ENCODE results near the gene MITF.

DNA sequence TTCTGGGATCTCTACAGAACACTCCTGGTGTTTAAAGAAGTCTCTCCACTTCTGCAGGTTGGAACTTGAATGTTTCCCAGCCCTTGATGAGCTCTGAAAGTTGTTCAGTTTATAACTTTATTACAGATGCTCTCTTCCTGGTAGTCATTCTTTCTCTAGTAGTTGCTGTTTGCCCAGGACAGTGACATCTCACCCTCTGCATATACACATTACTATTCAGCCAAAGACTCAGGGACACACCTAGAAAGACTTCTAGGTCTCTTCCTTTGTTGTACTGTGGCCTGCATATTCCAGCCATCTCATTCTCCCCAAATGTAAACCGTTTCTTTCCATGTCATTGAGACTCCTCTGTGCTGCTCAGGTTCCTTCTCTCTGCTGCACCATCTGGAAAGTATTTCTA, 76.7 kb downstream of the MITF start:
- TF ChIP-seq, protein P1, sequence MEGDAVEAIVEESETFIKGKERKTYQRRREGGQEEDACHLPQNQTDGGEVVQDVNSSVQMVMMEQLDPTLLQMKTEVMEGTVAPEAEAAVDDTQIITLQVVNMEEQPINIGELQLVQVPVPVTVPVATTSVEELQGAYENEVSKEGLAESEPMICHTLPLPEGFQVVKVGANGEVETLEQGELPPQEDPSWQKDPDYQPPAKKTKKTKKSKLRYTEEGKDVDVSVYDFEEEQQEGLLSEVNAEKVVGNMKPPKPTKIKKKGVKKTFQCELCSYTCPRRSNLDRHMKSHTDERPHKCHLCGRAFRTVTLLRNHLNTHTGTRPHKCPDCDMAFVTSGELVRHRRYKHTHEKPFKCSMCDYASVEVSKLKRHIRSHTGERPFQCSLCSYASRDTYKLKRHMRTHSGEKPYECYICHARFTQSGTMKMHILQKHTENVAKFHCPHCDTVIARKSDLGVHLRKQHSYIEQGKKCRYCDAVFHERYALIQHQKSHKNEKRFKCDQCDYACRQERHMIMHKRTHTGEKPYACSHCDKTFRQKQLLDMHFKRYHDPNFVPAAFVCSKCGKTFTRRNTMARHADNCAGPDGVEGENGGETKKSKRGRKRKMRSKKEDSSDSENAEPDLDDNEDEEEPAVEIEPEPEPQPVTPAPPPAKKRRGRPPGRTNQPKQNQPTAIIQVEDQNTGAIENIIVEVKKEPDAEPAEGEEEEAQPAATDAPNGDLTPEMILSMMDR (IDR thresholded peaks at IDR 0.05; ENCODE audit: insufficient read depth, low read length), result no peak
- TF ChIP-seq POLR2AphosphoS5 (IDR thresholded peaks at IDR 0.05; ENCODE audit: low read depth), result no peak
- TF ChIP-seq, protein P2, sequence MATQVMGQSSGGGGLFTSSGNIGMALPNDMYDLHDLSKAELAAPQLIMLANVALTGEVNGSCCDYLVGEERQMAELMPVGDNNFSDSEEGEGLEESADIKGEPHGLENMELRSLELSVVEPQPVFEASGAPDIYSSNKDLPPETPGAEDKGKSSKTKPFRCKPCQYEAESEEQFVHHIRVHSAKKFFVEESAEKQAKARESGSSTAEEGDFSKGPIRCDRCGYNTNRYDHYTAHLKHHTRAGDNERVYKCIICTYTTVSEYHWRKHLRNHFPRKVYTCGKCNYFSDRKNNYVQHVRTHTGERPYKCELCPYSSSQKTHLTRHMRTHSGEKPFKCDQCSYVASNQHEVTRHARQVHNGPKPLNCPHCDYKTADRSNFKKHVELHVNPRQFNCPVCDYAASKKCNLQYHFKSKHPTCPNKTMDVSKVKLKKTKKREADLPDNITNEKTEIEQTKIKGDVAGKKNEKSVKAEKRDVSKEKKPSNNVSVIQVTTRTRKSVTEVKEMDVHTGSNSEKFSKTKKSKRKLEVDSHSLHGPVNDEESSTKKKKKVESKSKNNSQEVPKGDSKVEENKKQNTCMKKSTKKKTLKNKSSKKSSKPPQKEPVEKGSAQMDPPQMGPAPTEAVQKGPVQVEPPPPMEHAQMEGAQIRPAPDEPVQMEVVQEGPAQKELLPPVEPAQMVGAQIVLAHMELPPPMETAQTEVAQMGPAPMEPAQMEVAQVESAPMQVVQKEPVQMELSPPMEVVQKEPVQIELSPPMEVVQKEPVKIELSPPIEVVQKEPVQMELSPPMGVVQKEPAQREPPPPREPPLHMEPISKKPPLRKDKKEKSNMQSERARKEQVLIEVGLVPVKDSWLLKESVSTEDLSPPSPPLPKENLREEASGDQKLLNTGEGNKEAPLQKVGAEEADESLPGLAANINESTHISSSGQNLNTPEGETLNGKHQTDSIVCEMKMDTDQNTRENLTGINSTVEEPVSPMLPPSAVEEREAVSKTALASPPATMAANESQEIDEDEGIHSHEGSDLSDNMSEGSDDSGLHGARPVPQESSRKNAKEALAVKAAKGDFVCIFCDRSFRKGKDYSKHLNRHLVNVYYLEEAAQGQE (IDR thresholded peaks at IDR 0.05; ENCODE audit: insufficient replicate concordance, low read depth), result no peak
- TF ChIP-seq GABPA (IDR thresholded peaks at IDR 0.05; ENCODE audit: low read depth), result no peak
